HEK293 (cell line): Measurements from ENCODE around the gene TMEM250.

ENCODE experiments used
- CTCF ChIA-PET: fragments of 350-600 bp; formaldehyde crosslinking; extraction: SDS; loops from one replicate; lab custom pipeline; 2021; ENCODE audit warnings: antibody characterized with exemption; lab: Yijun Ruan, JAX
- POLR2A ChIA-PET: fragments of 300-600 bp; formaldehyde crosslinking; extraction: SDS; loops from one replicate; lab custom pipeline; 2020; ENCODE audit warnings: antibody characterized with exemption, inconsistent platforms; lab: Yijun Ruan, JAX
- H3K27ac ChIP-seq: fragments of 200-500 bp; sonication (Bioruptor generic); 2 replicates; pipeline ENCODE4 v1.5.1; 2014; ENCODE audit warnings: low read depth, low read length, control low read depth, inconsistent platforms; ENCODE audit errors: extremely low read depth
- H3K36me3 ChIP-seq, 2 experiments: fragments of 200-500 bp in 1 of 2; sonication (Bioruptor generic) in 1 of 2; 1 replicate in 1 of 2; 2 replicates in 1 of 2; pipeline ENCODE4 v1.5.1; 2014 to 2017; ENCODE audit warnings: inconsistent platforms in 2 of 2, low read length in 2 of 2; ENCODE audit not compliant: control insufficient read depth in 2 of 2, insufficient read depth in 1 of 2
- H3K4me1 ChIP-seq: fragments of 200-500 bp; sonication (Bioruptor generic); 2 replicates; pipeline ENCODE4 v1.5.1; 2014; ENCODE audit warnings: mild to moderate bottlenecking, low read length, inconsistent platforms; ENCODE audit not compliant: control insufficient read depth, insufficient read depth
- H3K4me3 ChIP-seq: 2 replicates; pipeline ENCODE4 v1.5.1; 2011; ENCODE audit warnings: low read depth, mild to moderate bottlenecking, control low read depth, low read length, moderate library complexity
- H3K9me3 ChIP-seq: fragments of 200-500 bp; sonication (Bioruptor generic); 2 replicates; pipeline ENCODE4 v1.5.1; 2014; ENCODE audit warnings: low read depth, low read length, inconsistent platforms; ENCODE audit not compliant: control insufficient read depth, insufficient read depth
- GFI1B ChIP-seq: fragments of 450-650 bp; formaldehyde crosslinking; IDR thresholded peaks from 2 replicates; pipeline ENCODE4 v1.5.1; 2016; ENCODE audit warnings: missing biosample characterization, missing genetic modification characterization
- GLI2 ChIP-seq: fragments of 450-650 bp; formaldehyde crosslinking; IDR thresholded peaks from 2 replicates; pipeline ENCODE4; 2017; ENCODE audit warnings: missing biosample characterization, missing genetic modification characterization, low read depth, borderline replicate concordance
- KLF1 ChIP-seq: fragments of 450-650 bp; formaldehyde crosslinking; IDR thresholded peaks from 2 replicates; pipeline ENCODE4 v1.5.1; 2016; ENCODE audit warnings: missing biosample characterization, missing genetic modification characterization
- MYNN ChIP-seq: fragments of 450-650 bp; formaldehyde crosslinking; IDR thresholded peaks from 2 replicates; pipeline ENCODE4 v1.5.1; 2016; ENCODE audit warnings: missing biosample characterization, missing genetic modification characterization, borderline replicate concordance
- ZNF112 ChIP-seq: fragments of 450-650 bp; formaldehyde crosslinking; IDR thresholded peaks from 2 replicates; pipeline ENCODE4 v1.5.0; 2017; ENCODE audit warnings: missing biosample characterization, missing genetic modification characterization
- ZNF148 ChIP-seq: fragments of 450-650 bp; formaldehyde crosslinking; IDR thresholded peaks from 2 replicates; pipeline ENCODE4 v1.5.0; 2017; ENCODE audit warnings: missing biosample characterization, missing genetic modification characterization, borderline replicate concordance
- ZNF19 ChIP-seq: fragments of 450-650 bp; formaldehyde crosslinking; IDR thresholded peaks from 2 replicates; pipeline ENCODE4; 2016; ENCODE audit warnings: missing biosample characterization, missing genetic modification characterization, low read depth
- ZNF24 ChIP-seq: fragments of 450-650 bp; formaldehyde crosslinking; IDR thresholded peaks from 2 replicates; pipeline ENCODE4 v1.5.1; 2016; ENCODE audit warnings: missing biosample characterization, missing genetic modification characterization
- ZNF280C ChIP-seq: fragments of 450-650 bp; formaldehyde crosslinking; IDR thresholded peaks from 2 replicates; pipeline ENCODE4 v1.5.1; 2016; ENCODE audit warnings: missing biosample characterization, missing genetic modification characterization
- ZNF280D ChIP-seq: fragments of 450-650 bp; formaldehyde crosslinking; IDR thresholded peaks from 2 replicates; pipeline ENCODE4 v1.5.1; 2016; ENCODE audit warnings: missing biosample characterization, missing genetic modification characterization
- ZNF324 ChIP-seq: fragments of 450-650 bp; formaldehyde crosslinking; IDR thresholded peaks from 2 replicates; pipeline ENCODE4 v1.5.1; 2016; ENCODE audit warnings: missing biosample characterization, missing genetic modification characterization
- ZNF366 ChIP-seq: fragments of 450-650 bp; formaldehyde crosslinking; conservative IDR thresholded peaks from 2 replicates; pipeline ENCODE4 v1.5.1; 2016; ENCODE audit warnings: missing biosample characterization, missing genetic modification characterization
- ZNF449 ChIP-seq: fragments of 450-650 bp; formaldehyde crosslinking; IDR thresholded peaks from 2 replicates; pipeline ENCODE4 v1.5.1; 2017; ENCODE audit warnings: missing biosample characterization, mild to moderate bottlenecking, missing genetic modification characterization, moderate library complexity
- ZNF501 ChIP-seq: fragments of 450-650 bp; formaldehyde crosslinking; IDR thresholded peaks from 2 replicates; pipeline ENCODE4 v1.5.1; 2016; ENCODE audit warnings: missing biosample characterization, missing genetic modification characterization
- ZNF596 ChIP-seq: fragments of 450-650 bp; IDR thresholded peaks from 2 replicates; pipeline ENCODE4 v1.5.0; 2018; ENCODE audit warnings: missing biosample characterization, mild to moderate bottlenecking, missing genetic modification characterization, moderate library complexity
- ZNF623 ChIP-seq: fragments of 450-650 bp; formaldehyde crosslinking; IDR thresholded peaks from 2 replicates; pipeline ENCODE4 v1.5.1; 2016; ENCODE audit warnings: missing biosample characterization, missing genetic modification characterization
- ZNF747 ChIP-seq: fragments of 450-650 bp; formaldehyde crosslinking; IDR thresholded peaks from 2 replicates; pipeline ENCODE4 v1.5.1; 2016; ENCODE audit warnings: missing biosample characterization, missing genetic modification characterization
- ZNF791 ChIP-seq: fragments of 450-650 bp; formaldehyde crosslinking; IDR thresholded peaks from 2 replicates; pipeline ENCODE4 v1.5.1; 2016; ENCODE audit warnings: missing biosample characterization, missing genetic modification characterization
- ZSCAN16 ChIP-seq: fragments of 450-650 bp; formaldehyde crosslinking; IDR thresholded peaks from 2 replicates; pipeline ENCODE4 v1.5.1; 2016; ENCODE audit warnings: missing biosample characterization, missing genetic modification characterization

TMEM250 gene

GRCh38 chr9:136129176-136129575 is 10.5 kb upstream of the TMEM250 start (continued):
- TF ChIP-seq ZNF280D: no peak
- no peak for TF ChIP-seq GFI1B (tag by site-specific recombination)

- Histone ChIP-seq H3K36me3 (no peaks in the 10 kb centered on the region), H3K4me1 (no peaks in the 10 kb centered on the region), H3K9me3 (no peaks in the 10 kb centered on the region), H3K27ac (no peak overlapping the region)
- no peak for TF ChIP-seq ZNF324 (tag by site-specific recombination)
- no peak for TF ChIP-seq ZNF449 (tag by site-specific recombination)
- TF ChIP-seq ZNF501: no peak
- TF ChIP-seq ZNF596 (tag by site-specific recombination): no peak
- no peak for TF ChIP-seq ZNF112 (tag by site-specific recombination)
- no peak for TF ChIP-seq ZNF280C (tag by site-specific recombination)
- no peak for TF ChIP-seq ZNF366 (tag by site-specific recombination)
- no peak for TF ChIP-seq GLI2 (tag by site-specific recombination)
- no peak for TF ChIP-seq ZNF19
- TF ChIP-seq ZNF791: no peak
- no peak for TF ChIP-seq ZNF148
- TF ChIP-seq ZSCAN16 (tag by site-specific recombination): no peak
- no peak for TF ChIP-seq ZNF747 (tag by site-specific recombination)
- TF ChIP-seq KLF1 (tag by site-specific recombination): no peak
- no peak for TF ChIP-seq ZNF24 (tag by site-specific recombination)
- no peak for TF ChIP-seq ZNF623 (tag by site-specific recombination)
- TF ChIP-seq MYNN (tag by site-specific recombination): no peak
- TF ChIP-seq, all 188 proteins: peak for 0
- ChIA-PET POLR2A (interaction anchor here (1.0 kb wide), 1 partner anchor 167 kb away, joined by 10 read pairs; the partner anchor contains the start of gene UBAC1), CTCF (interaction anchor here (0.6 to 1.9 kb wide), 4 partner anchors 10 to 274 kb away, joined by 3 to 6 read pairs (median 4); no protein-coding TSS in a partner anchor)
- no peak overlapping the region for H3K4me3 ChIP-seq
These were observed 9.8 kb upstream of the TMEM250 start for GRCh38 chr9:136128436-136128835.
